Tibial nerve (tissue), 4 donors: ENCODE data around the gene SLC39A11. TPM values are rescaled to one million over a fixed set of nuclear protein-coding genes. Genes with fewer than 3 reads are reported as not detected.

Source experiments
- DNase-seq, 2 donors: peaks; one replicate each; pipeline ENCODE4 v3.0.0-alpha.2; 2019; ENCODE audit warnings: low spot score in 2 of 2
- H3K27ac ChIP-seq, 4 donors: fragments of 200-600 bp; sonication (generic) in 3 of 4; one replicate each; pipeline ENCODE4 v1.5.1; 2017 to 2019; ENCODE audit warnings: mild to moderate bottlenecking in 1 of 4
- H3K27me3 ChIP-seq, 2 donors: fragments of 200-600 bp; sonication (generic) in 1 of 2; one replicate each; pipeline versions ENCODE4 v1.5.1 to v1.6.0; 2017 to 2019
- H3K36me3 ChIP-seq, 3 donors: fragments of 200-600 bp; sonication (generic); one replicate each; pipeline ENCODE4 v1.5.1; 2018 to 2019
- H3K4me1 ChIP-seq, 4 donors: fragments of 200-600 bp; sonication (generic) in 3 of 4; one replicate each; pipeline ENCODE4 v1.5.1; 2017 to 2019
- H3K4me3 ChIP-seq, 4 donors: fragments of 200-600 bp; sonication (generic) in 3 of 4; one replicate each; pipeline ENCODE4 v1.5.1; 2017 to 2019; ENCODE audit warnings: mild to moderate bottlenecking in 1 of 4, moderate library complexity in 1 of 4
- H3K9me3 ChIP-seq, 4 donors: fragments of 200-600 bp; sonication (generic) in 3 of 4; one replicate each; pipeline ENCODE4 v1.5.1; 2017 to 2019
- EP300 ChIP-seq, 2 donors: sonication (generic); formaldehyde crosslinking; IDR thresholded peaks; one replicate each; pipeline ENCODE4 v1.6.1; 2017; ENCODE audit warnings: antibody characterized with exemption in 2 of 2, mild to moderate bottlenecking in 1 of 2
- POLR2A ChIP-seq, 2 donors: fragments of 450-650 bp; IDR thresholded peaks; one replicate each; pipeline ENCODE4 v1.6.1; 2017; ENCODE audit warnings: antibody characterized with exemption in 2 of 2, mild to moderate bottlenecking in 2 of 2, moderate library complexity in 2 of 2
- WGBS, 2 donors: methylation state at CpG; one replicate each; pipeline ENCODE4 v1.1.5; 2018; 5-methylcytosine and 5-hydroxymethylcytosine counted together
- total RNA-seq, 4 donors: library from RNA; depleted of rRNA; stranded (reverse); fragments of >200 nt; gene quantifications; one replicate each; pipeline ENCODE4 v1.1.0, GENCODE V29; 2016
- TF ChIP-seq, protein P1 (sequence below), 5 experiments: fragments of 200-600 bp in 3 of 5; fragments of 450-650 bp in 2 of 5; sonication (generic) in 3 of 5; IDR thresholded peaks; one replicate each; pipeline ENCODE4 v1.5.1; 2016 to 2019; ENCODE audit warnings: antibody characterized with exemption in 5 of 5, mild to moderate bottlenecking in 3 of 5, moderate library complexity in 2 of 5

Gene SLC39A11
- total RNA-seq, 4 donors from 2014 or later, result 19.9 to 48.4 (median 37.5) TPM

DNA sequence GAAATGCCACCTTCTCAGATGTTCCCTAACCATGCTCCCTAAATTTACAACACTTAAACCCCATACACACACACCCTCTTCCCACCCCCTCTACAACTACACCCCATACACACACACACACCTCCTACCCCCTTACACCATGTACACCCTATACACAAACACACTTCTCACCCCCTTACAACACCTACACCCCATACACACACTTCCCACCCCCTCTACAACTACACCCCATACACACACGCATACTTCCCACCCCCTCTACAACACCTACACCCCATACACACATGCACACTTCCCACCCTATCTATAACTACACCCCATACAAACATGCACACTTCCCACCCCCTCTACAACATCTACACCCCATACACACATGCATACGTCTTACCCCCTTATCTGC, 172.0 kb downstream of the SLC39A11 start:
- TF ChIP-seq, protein P1, sequence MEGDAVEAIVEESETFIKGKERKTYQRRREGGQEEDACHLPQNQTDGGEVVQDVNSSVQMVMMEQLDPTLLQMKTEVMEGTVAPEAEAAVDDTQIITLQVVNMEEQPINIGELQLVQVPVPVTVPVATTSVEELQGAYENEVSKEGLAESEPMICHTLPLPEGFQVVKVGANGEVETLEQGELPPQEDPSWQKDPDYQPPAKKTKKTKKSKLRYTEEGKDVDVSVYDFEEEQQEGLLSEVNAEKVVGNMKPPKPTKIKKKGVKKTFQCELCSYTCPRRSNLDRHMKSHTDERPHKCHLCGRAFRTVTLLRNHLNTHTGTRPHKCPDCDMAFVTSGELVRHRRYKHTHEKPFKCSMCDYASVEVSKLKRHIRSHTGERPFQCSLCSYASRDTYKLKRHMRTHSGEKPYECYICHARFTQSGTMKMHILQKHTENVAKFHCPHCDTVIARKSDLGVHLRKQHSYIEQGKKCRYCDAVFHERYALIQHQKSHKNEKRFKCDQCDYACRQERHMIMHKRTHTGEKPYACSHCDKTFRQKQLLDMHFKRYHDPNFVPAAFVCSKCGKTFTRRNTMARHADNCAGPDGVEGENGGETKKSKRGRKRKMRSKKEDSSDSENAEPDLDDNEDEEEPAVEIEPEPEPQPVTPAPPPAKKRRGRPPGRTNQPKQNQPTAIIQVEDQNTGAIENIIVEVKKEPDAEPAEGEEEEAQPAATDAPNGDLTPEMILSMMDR (IDR thresholded peaks at IDR 0.05), result no peak
- TF ChIP-seq POLR2A (IDR thresholded peaks at IDR 0.05) (no peak), EP300 (IDR thresholded peaks at IDR 0.05) (no peak)
- H3K4me3 ChIP-seq, result no peak overlapping the region
- H3K4me1 ChIP-seq, result no peaks in the 10 kb centered on the region
- H3K27ac ChIP-seq, result no peak overlapping the region
- WGBS, 2 donors, result 85% methylated on average over 2 of the region's 2 CpGs
- H3K36me3 ChIP-seq, result peaks cover 0 to 16% (median 0%) of the 10 kb centered on the region in 3 donors
- no peak for DNase-seq
- no peaks in the 10 kb centered on the region for H3K9me3 ChIP-seq
- no peaks in the 10 kb centered on the region for H3K27me3 ChIP-seq

DNA sequence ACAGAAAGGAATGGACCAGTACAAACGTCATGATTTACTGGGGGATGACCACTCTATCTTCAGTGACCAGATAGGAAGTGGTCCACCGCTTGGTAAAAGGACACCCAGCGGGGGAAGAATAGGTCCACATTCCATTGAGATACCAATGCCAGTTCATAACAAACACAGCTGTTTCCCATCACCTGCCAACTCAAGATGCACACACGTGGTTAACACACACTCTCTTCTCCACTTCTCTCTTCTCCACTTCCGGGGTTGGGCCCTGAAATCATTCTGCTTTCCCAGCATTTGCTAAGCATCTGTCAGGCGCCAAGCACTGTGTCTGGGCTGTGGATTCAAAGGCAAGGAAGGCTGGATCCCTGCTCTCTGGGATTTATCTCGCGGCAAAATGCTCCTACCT, 175.5 kb downstream of the SLC39A11 start:
- TF ChIP-seq POLR2A (IDR thresholded peaks at IDR 0.05) (no peak), EP300 (IDR thresholded peaks at IDR 0.05) (no peak)
- TF ChIP-seq, protein P1 (IDR thresholded peaks at IDR 0.05), result no peak
- no peaks in the 10 kb centered on the region for H3K9me3 ChIP-seq
- DNase-seq, result no peak
- no peaks in the 10 kb centered on the region for H3K4me1 ChIP-seq
- no peak overlapping the region for H3K4me3 ChIP-seq
- 92 to 95% methylated on average over 8 of the region's 8 CpGs for WGBS, 2 donors
- H3K36me3 ChIP-seq, result peaks cover 0 to 16% (median 0%) of the 10 kb centered on the region in 3 donors
- H3K27ac ChIP-seq, result no peak overlapping the region
- no peaks in the 10 kb centered on the region for H3K27me3 ChIP-seq

DNA sequence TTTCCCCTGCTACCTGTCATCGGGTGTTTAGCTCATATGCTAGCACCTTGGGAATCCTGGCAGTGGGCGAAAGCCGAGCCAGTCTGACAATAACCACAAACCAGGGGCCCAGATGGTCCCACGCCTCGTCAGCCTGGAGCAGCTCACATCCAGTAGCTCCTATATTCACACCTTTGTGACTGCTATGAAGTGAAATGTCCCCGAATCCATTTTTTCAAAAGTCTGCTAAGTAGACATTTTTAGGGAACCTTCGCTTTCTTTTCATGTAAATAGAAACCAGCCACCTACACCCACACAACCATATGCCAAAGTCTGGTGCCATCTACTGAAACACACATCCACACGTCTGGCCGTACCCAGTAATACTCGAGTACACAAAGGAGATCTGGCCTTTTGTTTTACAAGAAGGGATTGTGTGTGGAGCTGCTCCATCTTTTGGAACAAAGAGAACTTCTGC, 176.8 kb downstream of the SLC39A11 start:
- no peak for DNase-seq

DNA sequence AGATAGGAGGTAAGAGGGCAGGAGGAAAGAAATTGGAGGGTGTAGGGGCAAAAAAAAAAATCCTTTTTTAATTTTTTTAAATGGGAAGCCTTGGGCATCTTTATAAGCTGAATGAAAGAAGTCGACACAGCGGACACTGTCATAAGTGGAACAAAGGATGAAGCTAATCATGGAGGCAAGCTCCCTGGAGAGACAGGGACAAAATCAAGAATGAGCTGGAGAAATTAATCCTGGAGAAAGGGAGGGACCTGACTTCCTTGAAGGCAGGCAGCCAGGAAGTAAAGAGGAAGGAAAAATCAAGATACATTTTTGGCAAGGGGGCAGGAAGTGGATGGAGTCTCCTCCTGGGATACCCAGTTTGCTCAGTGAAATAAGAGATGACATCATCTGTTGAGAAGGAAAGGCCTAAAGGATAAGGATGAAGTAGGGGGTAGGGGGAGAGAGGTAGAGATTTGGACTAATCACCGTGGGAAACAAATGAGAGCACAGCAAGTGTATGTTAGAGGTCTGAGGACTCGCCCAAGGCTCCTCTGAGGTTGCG, 179.3 kb downstream of the SLC39A11 start:
- TF ChIP-seq EP300 (IDR thresholded peaks at IDR 0.05) (no peak), POLR2A (IDR thresholded peaks at IDR 0.05) (no peak)
- TF ChIP-seq, protein P1 (IDR thresholded peaks at IDR 0.05), result no peak
- 79 to 82% methylated on average over 5 of the region's 5 CpGs for WGBS, 2 donors

More for the DNA sequence above, 176.8 kb downstream of the SLC39A11 start:
- no peaks in the 10 kb centered on the region for H3K9me3 ChIP-seq
- no peak overlapping the region for H3K4me3 ChIP-seq
- TF ChIP-seq, protein P1 (IDR thresholded peaks at IDR 0.05), result no peak
- TF ChIP-seq EP300 (IDR thresholded peaks at IDR 0.05), result no peak
- no peak for TF ChIP-seq POLR2A (IDR thresholded peaks at IDR 0.05)
- H3K27ac ChIP-seq, result no peak overlapping the region
- H3K4me1 ChIP-seq, result no peaks in the 10 kb centered on the region
- no peaks in the 10 kb centered on the region for H3K27me3 ChIP-seq
- H3K36me3 ChIP-seq, result peaks cover 0 to 16% (median 0%) of the 10 kb centered on the region in 3 donors
- 85 to 90% methylated on average over 10 of the region's 10 CpGs for WGBS, 2 donors

DNA sequence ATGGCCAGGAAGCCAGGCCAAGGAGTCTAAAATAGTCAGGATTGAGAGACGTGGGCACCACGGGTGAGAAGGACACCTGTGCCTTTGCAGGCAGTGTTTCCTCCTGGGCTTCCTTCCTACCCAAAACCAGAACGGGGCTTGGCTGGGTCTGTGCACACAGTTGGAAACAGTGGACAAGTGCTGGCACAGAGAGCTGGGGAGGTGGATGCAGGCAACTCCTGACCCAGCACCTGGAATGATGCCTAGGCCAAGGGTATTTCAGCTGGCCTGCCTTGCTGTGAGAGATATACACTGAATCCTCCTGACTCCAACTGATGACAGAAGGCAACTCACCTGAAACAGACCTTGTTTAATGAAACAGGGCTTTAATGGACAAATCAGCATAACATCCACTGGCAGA, 186.2 kb downstream of the SLC39A11 start:
- Histone ChIP-seq H3K36me3 (peaks cover 0 to 31% (median 0%) of the 10 kb centered on the region in 3 donors), H3K4me3 (no peak overlapping the region), H3K27me3 (no peaks in the 10 kb centered on the region), H3K9me3 (peaks cover 0 to 9% (median 0%) of the 10 kb centered on the region in 4 donors), H3K4me1 (no peaks in the 10 kb centered on the region), H3K27ac (no peak overlapping the region)
- DNase-seq, result no peak
- whole genome bisulfite sequencing, 2 donors, result 75 to 89% methylated on average over 3 of the region's 3 CpGs
- TF ChIP-seq, protein P1 (IDR thresholded peaks at IDR 0.05), result no peak
- TF ChIP-seq EP300 (IDR thresholded peaks at IDR 0.05), result no peak
- TF ChIP-seq POLR2A (IDR thresholded peaks at IDR 0.05), result no peak

More for the DNA sequence above, 179.3 kb downstream of the SLC39A11 start:
- H3K27ac ChIP-seq, result no peak overlapping the region
- H3K36me3 ChIP-seq, result peaks cover 0 to 22% (median 0%) of the 10 kb centered on the region in 3 donors
- H3K4me3 ChIP-seq, result no peak overlapping the region
- no peaks in the 10 kb centered on the region for H3K4me1 ChIP-seq
- no peaks in the 10 kb centered on the region for H3K27me3 ChIP-seq
- H3K9me3 ChIP-seq, result no peaks in the 10 kb centered on the region
- no peak for DNase-seq
